ENCODE results near the gene YPEL1.
"Not testable (repeated sequence)": the region's sequence is repeated elsewhere in the genome, so short reads cannot be mapped to it uniquely, and the experiment has no call there.

Gene YPEL1

DNA sequence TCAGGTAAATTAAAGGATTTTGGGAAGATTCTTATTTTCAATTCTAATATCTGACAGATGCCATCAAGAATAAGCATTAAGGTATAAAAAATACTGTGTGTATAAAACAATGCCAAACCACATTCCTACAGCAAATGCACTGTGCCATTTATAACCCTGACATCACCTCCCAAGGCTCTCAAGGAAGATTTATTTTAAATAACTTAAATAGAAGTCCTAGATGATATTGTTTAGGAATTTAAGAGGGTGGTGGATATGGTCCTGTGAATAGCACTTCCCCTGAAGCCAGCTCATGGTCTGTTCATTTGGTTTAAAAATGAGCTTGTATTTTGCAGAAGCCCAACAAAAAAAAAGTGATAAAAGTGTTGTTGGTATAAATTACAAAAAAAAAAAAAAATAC lies 37.7 kb downstream of the YPEL1 start:
- DNase-seq: no peak

GRCh38 chr22:21697021-21697771 lies 38.4 kb downstream of the YPEL1 start:
- DNase-seq: no peak

GRCh38 chr22:21696115-21696514 lies 39.5 kb downstream of the YPEL1 start:
- DNase-seq: no peak

GRCh38 chr22:21695430-21696085 lies 40.0 kb downstream of the YPEL1 start:
- no peak for DNase-seq

- DNase-seq: no peak
Measured at GRCh38 chr22:21694795-21695429, 40.7 kb downstream of the YPEL1 start.

DNA sequence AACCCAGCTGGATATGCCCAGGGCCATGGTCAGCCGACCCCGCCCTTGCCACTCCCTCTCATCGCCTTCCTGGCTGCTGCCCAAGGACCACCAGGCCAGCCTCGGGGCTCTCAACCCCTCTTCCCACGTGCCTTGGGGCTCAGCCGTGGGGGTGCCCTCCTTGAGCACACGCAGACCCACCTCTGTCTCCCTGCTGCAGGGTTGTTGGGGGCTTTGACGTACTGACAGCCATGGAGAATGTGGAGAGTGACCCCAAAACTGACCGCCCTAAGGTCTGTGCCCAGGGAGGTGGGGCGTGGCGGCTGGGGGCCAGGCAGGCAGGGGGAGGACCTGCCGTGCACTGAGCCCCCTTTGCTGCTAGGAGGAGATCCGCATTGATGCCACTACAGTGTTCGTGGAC lies 41.2 kb downstream of the YPEL1 start:
- no peak for DNase-seq

- DNase-seq: no peak
Measured at GRCh38 chr22:21693999-21694341, 41.6 kb downstream of the YPEL1 start.

DNA sequence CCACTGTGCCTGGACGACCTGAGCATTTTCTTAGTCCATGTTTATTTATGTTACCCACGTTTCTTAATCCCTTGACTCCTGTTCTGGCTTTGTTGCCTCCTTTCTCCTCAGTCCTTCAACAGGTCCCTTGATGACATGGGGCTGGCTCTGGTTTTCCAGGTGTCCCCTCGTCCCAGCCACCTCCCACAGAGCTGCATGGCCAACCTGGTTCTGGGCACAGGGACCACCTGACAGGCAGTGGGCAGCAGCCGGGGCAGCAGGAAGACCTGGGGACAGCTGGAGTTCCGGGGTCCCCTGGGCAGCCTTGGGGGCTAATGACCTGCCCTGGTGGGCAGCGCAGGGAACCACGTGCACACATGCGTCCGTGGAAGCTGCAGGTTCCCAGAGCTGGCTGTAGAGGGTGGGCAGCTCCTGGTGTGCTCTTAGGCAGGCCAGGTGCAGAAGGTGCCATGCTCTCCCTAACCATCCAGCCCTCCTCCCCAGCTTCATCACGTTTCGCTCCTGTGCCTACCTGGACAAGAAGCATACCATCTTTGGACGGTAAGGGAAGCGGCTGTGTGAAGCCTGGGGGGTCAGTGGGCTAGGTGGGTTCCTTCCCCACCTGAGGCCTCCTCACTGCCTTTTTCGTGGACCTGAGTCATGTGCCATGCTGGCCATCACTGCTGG lies 42.1 kb downstream of the YPEL1 start:
- DNase-seq: no peak

- DNase-seq: not testable (repeated sequence)
Measured at GRCh38 chr22:21692856-21693255, 42.7 kb downstream of the YPEL1 start.

DNA sequence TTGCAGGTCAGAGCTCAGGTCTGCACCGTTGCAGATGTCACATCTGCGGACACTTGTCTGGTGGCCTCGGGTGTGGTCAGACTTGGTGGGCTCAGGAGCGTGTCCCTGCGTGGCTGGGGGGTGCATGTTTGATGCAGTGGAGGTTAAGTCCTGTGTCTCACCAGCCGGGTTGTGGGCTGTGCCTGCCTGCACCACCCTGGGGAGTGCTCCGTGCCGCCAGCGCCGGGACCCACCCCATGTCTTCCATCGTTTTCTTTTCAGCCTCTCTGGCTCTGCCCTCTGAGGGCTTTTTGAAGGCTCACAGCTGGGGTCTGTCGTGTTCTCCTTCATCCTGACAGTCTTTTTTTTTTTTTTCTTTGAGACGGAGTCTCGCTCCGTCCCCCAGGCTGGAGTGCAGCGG lies 43.8 kb downstream of the YPEL1 start:
- DNase-seq: no peak

- no peak for DNase-seq
Measured at GRCh38 chr22:21690401-21690801, 45.2 kb downstream of the YPEL1 start.

DNA sequence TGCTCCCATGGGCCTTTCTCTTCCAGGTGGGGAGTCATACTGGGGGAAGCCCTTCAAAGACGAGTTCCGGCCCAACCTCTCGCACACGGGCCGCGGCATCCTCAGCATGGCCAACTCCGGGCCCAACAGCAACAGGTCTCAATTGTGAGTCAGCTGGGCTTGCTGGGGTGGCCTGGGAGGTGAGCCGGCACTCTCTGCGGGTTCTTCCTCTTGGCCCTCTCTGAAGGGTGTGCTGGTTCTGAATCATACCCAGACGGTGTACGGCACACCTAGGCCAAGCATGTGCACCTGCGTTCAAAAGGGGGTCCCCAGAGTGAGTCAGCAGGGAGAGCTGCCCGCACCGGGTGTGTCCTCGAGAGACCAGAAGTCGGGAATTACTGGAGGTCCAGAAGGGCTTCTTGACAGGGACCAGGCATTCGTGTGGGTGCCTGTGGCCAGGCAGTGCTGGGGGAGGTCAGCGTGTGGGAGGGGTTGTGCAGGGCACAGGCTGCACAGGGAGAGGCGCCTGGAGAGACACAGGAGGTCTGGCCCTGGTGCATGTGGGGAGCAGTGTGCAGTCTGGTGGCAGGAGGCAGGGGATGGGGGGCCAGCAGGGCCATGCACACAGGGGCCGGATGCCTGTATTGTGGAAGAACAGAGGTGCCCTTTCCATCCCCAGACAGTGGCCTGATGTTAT lies 46.8 kb downstream of the YPEL1 start:
- DNase-seq: no peak

DNA sequence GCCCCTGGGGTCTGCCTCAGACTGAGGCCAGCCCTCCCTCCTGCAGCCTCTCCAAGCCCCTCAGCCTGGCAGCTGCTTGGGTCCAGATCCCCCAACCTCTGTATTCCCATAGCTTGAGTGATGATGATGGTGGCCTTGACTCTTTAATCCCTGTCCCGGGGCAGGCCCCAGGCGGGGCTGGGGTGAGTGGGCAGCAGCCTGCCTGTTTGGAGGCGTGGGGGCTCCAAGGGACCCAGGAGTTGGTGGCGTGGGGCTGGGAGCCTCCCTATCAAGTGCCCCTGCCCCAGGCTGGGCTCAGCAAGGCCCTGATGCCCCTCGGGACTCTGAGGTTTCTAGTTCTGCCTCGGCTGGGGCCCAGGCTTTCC lies 47.3 kb downstream of the YPEL1 start:
- no peak for DNase-seq

DNA sequence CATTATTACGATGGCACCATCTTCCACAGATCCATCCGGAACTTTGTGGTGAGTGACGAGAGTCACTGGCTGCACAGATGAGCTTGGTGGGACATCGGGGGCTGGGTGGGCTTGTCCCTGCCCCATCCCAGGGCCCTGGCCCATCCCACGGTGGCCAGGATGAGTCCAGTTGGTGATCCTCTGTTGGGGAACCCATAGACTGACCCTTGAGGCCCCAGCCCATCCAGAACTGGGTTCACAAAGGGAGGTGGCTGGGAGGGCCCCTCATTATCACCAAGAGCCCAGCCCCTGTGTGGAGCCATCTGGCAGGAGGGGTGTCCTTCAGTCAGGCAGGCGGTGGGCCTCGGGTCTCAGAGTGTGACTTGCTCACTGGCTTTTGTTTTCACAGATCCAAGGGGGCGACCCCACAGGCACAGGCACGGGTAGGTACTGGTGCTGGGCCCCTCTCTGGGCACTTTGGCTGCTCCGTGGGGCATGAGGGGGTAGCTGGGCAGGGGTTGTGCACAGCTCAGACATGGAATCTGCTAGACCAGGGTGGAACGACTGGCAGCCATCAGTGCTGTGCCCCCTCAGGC lies 47.8 kb downstream of the YPEL1 start:
- DNase-seq: no peak

DNA sequence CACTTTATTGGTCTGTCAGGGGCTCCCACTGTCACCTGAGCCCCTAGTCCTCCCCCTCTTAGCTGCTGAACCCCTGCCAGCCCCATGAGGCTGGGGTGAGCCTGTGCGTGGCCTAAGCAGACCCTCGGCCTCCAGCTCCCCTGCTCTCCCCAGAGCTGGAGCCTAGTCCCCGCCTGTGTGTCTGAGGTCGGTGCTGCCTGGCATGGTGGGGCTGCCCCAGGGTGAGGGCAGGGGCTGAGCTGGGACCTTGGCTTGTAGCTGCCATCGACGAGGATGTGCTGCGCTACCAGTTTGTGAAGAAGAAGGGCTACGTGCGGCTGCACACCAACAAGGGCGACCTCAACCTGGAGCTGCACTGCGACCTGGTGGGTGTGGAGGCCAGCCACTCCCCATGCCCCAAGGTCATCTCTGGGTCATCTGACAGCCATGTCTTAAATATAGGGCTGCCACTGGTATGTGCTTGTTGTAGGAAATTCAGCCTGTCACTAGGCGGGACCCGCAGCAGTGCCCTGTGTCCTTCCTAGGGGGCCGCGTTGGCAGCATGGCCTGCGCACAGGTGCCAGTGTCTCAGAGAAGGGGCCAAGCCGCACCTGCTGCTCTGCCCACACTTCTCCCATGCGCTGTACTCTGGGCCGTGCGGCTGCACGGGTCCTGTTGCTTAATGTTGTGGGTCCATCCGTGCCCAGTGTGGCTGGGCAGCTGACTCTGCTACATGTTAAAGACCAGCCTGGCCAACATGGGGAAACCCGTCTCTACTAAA lies 48.8 kb downstream of the YPEL1 start:
- no peak for DNase-seq

DNA sequence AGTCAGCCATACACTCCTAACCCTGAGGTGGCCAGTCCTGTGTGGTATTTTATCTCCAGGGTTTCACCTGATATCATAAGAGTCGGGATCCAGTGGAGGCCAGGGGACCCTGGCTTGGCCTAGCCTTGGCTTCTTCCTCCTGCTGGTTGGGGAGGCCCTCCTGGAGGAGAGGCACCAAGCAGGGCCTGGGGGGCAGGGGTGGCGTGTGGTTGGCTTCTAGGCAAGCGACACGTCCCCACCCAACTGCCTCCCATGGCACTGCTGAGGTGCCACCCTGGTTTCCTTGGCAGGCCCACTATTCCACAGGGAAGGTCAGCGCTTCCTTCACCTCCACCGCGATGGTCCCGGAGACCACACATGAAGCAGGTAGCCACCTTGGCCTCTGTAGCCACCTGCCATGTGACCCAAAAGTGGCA lies 49.4 kb downstream of the YPEL1 start:
- DNase-seq: no peak

DNA sequence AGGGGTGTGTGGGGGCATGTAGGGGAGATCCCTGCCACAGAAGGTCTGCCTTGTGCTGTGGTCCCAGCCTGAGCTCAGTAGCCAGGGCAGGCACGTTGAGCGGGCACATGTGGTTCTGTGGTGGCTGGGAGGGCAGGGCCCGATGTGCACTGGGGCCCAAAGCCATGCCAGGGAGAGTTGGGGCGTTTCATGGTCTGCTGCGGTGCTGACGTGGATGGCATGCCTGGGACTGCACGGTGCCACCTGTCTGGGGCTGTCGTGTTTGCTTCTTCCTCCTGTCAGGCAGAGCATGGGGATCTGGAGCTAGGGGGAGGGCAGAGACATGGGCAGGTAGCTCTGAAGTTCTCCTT lies 50.5 kb downstream of the YPEL1 start:
- DNase-seq: no peak

DNA sequence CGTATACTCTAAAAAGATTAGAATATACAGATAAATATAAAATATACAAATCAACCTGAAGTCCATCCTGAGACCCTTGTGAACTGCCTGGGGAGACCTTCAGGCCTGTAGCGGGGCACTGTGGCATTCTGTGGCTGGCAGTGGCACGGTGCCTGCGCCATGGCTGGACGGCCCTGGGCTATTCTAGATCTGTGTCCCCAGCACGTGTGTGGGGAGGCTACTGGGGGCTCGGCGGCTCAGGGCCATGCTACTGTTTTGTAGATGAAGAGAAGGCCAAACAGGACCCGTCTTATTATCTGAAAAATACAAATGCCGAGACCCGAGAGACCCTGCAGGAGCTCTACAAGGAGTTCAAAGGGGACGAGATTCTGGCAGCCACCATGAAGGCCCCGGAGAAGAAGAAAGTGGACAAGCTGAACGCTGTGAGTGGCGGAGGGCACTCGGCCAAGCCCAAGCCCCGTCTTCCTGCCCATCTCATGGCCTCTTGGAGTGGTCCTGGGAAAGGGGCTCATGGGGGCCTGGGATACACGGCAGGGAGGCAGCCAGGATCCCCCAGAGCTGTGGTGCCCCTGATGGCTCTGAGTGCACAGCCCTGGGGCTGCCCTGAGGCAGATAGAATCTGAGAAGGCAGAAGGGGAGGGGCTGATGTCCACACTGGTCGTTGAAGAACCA lies 51.0 kb downstream of the YPEL1 start:
- no peak for DNase-seq

GRCh38 chr22:21683401-21683811 lies 52.2 kb downstream of the YPEL1 start:
- no peak for DNase-seq

DNA sequence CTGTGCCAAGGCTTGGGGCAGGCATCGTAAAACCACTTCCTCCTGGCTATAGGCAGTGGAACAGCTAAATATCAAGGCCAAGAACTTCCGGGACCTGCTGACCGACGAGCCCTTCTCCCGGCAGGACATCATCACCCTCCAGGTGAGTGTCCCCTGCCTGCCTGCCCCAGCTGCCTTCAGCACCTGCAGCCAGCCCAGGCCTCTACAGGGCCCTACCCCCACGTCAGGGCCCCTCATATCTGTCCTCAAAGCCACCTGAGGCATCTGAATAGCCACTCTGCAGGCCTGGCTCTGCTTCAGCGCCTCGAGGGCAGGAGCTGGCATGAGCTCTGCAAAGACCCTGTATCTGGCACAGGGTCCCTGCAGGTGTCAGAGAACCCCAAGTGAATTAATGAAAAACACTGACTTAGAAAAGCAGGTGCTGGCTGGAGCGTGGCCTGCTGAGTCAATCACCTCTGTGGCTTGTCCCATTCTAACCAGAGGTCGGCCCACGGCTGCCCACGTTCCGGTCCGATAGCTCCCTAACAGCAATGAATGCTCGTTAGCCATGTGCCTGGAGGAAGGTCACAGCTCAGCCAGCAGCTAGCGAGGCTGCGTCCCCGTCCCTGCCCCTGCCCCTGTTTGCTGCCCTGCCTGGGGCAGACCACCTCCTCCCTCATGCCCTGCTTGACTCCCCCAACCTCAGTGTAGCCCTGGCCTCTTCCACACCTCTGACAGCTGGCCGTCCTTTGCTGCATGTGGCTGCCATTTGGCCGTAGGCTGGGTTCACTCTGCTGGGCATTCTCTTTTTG lies 53.0 kb downstream of the YPEL1 start:
- DNase-seq: no peak
